GM12878 (cell line): Measurements from ENCODE around the gene HP1BP3.

Source experiments
- FOXM1 ChIP-seq: IDR thresholded peaks from 2 replicates; pipeline ENCODE4 v1.6.1; 2012; ENCODE audit warnings: low read depth, mild to moderate bottlenecking, inconsistent platforms, low read length, moderate library complexity
- POLR2A ChIP-seq: IDR thresholded peaks from 2 replicates; pipeline ENCODE4 v1.6.1; 2011; ENCODE audit warnings: low read depth, mild to moderate bottlenecking, low read length
- POLR2AphosphoS5 ChIP-seq: IDR thresholded peaks from 2 replicates; pipeline ENCODE4 v1.6.1; 2011; ENCODE audit warnings: mild to moderate bottlenecking, low read length, inconsistent platforms
- SKIL ChIP-seq: fragments of 450-650 bp; IDR thresholded peaks from 2 replicates; pipeline ENCODE4 v1.6.1; 2017; ENCODE audit warnings: mild to moderate bottlenecking, low read depth, inconsistent platforms; ENCODE audit not compliant: poor library complexity, severe bottlenecking
- SMC3 ChIP-seq: IDR thresholded peaks from 2 replicates; pipeline ENCODE4 v1.6.1; 2011; ENCODE audit warnings: low read length, improper control_type of control experiment, borderline replicate concordance
- TAF1 ChIP-seq: IDR thresholded peaks from 2 replicates; pipeline ENCODE4 v1.6.1; 2011; ENCODE audit warnings: mild to moderate bottlenecking, low read depth, low read length, borderline replicate concordance
- ZNF274 ChIP-seq: IDR thresholded peaks from one replicate; pipeline ENCODE4 v1.8.0; 2011; ENCODE audit not compliant: insufficient read length, insufficient read depth

GRCh38 chr1:20693623-20694022 is 93.5 kb downstream of the HP1BP3 start:
- TF ChIP-seq ZNF274: no peak
- TF ChIP-seq SMC3: no peak
- no peak for TF ChIP-seq TAF1
- no peak for TF ChIP-seq POLR2A
- TF ChIP-seq POLR2AphosphoS5: no peak
- no peak for TF ChIP-seq SKIL
- no peak for TF ChIP-seq FOXM1
